Fibroblast of pulmonary artery (primary cell): ENCODE results near the gene GALNTL6.

ENCODE experiments used
- DNase-seq: peaks from one replicate; pipeline ENCODE4 v3.0.0-alpha.2; 2010; ENCODE audit warnings: low read depth
- H3K4me3 ChIP-seq: replicated peaks from 2 replicates; pipeline ENCODE4 v1.5.1; 2011; ENCODE audit warnings: low read depth, mild to moderate bottlenecking, control low read depth, low read length, moderate library complexity
- TF ChIP-seq, protein P1 (sequence below): IDR thresholded peaks from 2 replicates; pipeline ENCODE4 v1.5.1; 2011; ENCODE audit warnings: mild to moderate bottlenecking, control low read depth, low read length, inconsistent platforms; ENCODE audit errors: missing control alignments

GALNTL6 gene

DNA sequence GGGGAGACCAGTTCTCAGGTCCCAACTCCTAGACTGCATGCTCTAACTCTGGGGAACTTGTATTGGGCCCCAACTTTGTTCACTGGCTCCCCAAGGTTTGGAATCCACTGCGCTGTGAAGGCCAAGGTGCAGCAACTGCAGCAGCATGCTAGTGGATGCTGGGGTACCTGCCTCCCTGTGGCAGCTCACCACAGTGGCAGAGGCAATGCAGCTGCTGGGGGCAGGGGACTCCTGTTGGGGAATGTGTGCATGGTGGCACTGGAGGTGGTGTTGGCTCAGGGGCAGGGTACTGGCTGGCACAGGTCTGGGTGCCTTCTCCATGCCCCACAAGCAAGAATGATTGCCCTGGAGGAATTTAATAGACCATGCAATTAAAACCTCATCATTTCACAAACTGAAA, 862.0 kb downstream of the GALNTL6 start:
- TF ChIP-seq, protein P1, sequence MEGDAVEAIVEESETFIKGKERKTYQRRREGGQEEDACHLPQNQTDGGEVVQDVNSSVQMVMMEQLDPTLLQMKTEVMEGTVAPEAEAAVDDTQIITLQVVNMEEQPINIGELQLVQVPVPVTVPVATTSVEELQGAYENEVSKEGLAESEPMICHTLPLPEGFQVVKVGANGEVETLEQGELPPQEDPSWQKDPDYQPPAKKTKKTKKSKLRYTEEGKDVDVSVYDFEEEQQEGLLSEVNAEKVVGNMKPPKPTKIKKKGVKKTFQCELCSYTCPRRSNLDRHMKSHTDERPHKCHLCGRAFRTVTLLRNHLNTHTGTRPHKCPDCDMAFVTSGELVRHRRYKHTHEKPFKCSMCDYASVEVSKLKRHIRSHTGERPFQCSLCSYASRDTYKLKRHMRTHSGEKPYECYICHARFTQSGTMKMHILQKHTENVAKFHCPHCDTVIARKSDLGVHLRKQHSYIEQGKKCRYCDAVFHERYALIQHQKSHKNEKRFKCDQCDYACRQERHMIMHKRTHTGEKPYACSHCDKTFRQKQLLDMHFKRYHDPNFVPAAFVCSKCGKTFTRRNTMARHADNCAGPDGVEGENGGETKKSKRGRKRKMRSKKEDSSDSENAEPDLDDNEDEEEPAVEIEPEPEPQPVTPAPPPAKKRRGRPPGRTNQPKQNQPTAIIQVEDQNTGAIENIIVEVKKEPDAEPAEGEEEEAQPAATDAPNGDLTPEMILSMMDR = no peak
- DNase-seq = no peak
- no peak overlapping the region for H3K4me3 ChIP-seq

DNA sequence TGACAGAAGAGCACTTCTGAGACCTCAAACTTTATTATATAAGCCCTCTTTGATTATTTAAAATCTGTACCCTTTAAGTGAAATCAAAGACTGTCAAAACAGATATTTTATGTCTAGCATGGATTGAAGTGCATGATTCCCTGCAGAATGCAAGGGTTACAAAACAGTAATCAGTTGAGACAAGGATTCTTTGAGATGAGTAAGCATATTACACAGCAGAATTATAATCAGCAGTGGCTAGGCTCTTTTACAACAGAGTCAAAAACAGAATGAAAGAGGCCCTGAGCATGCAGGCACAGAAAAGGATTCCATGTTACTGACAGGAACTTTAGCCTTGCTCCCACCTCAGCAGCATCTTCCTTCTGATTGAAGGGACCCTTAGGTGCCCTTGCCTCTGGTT, 867.5 kb downstream of the GALNTL6 start:
- no peak for DNase-seq
- TF ChIP-seq, protein P1 = no peak
- H3K4me3 ChIP-seq = no peak overlapping the region

DNA sequence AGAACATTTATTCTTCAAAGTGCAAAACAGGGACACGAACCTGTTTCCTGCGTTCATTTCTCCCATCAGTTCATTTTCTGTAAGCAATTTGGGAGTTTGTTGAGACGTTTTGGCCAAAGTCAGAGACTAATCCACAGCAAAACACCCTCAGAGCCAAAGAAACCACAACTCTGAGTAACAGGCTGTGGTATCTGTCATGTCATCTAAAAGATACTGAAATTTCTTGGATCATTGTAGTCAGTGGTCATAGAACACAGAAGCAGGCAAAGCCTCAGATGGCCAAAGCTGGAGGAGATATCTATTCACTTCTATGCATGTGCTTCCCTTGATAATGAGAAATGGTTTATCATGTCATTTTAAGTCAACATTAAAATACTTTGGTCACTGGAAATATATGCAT, 869.8 kb downstream of the GALNTL6 start:
- TF ChIP-seq, protein P1 = no peak
- DNase-seq = no peak
- H3K4me3 ChIP-seq = no peak overlapping the region

DNA sequence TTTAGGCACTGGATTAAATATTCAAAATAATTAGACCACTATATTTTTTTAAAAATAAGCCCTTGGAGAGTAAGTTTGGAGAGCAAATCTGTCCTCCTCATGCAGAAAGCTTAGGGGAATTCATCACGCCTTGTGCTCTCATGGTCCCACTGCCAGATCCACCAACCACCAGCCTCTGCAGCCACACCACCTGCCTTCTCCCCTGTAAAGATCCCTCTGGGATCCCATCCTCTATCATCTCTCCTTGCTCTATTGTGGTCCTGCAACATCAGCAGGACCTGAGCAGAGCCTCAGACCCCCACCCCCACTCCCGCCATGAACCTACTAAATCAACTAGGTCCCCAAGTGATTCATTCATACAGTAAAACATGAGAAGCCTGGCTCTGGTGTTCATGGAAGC, 872.8 kb downstream of the GALNTL6 start:
- H3K4me3 ChIP-seq = no peak overlapping the region
- TF ChIP-seq, protein P1 = no peak
- no peak for DNase-seq

DNA sequence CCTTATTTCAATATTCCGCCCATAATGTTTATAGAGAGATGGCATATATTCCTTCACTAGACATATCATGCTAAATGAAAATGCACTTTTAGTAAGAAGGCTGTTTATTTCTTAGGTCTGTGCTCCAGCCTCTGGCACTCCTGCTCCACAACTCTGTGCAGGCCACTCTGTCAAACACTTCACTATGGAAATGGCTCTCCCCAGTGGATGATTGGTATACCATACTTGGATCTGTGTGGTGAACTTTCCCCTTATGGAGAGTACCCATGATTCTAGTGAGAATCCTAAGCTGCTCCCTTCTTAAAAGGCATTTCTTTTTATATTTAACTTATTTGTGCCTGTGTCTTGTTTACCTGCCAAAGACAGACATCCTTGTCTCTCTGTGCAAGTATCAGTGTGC, 875.3 kb downstream of the GALNTL6 start:
- DNase-seq = no peak
- TF ChIP-seq, protein P1 = no peak
- H3K4me3 ChIP-seq = no peak overlapping the region

DNA sequence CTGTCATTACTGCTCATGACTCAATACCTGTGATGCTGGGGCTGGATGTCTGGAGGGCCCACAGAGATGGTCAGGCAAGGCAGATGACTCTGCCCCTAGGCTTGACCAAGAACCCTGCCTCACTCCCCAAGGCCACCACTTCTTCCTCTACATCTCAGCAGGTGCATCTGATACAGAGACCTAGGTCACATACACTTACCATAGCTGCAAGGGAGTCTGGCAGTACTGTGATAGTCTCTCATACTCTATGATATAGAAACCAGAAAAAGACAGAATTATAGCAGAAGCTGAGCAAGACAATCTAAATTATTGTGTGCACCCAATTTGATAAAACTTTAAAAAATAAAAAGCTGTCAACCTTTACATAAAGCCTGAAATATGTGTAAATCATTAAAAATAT, 878.3 kb downstream of the GALNTL6 start:
- TF ChIP-seq, protein P1 = no peak

DNA sequence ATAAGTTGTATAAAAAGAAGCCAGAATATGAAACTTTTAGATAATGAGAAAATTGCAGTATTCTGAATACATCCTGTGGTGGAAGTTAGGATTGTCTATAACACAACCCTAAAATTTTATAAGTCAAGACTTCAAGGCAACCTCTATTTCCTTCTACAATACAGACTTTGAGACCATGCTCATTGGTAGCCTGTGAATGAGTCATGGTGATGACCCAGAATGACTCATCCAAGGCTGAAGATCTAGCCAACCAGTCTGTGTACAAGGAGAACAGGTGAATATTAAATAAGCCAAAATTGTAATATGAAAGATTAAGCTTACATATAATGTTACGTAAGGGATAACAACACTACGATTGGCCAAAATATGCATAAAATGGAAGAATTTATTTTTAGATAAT, 879.5 kb downstream of the GALNTL6 start:
- DNase-seq = no peak
- TF ChIP-seq, protein P1 = no peak
- H3K4me3 ChIP-seq = no peak overlapping the region

More for the DNA sequence above, 878.3 kb downstream of the GALNTL6 start:
- DNase-seq = no peak
- H3K4me3 ChIP-seq = no peak overlapping the region
